MM.1S (cell line): ENCODE measurements around the gene EHBP1L1.
"Not testable (repeated sequence)": the region's sequence is repeated elsewhere in the genome, so short reads cannot be mapped to it uniquely, and the experiment has no call there.

Experiments
- DNase-seq: peaks from one replicate; pipeline ENCODE4 v3.0.0-alpha.2; 2015
- H2AFZ ChIP-seq: fragments of 300-600 bp; sonication (generic); 2 replicates; pipeline ENCODE4 v1.6.0; 2016; ENCODE audit warnings: antibody characterized with exemption, low read length
- H3F3A ChIP-seq: fragments of 300-600 bp; sonication (generic); 2 replicates; pipeline ENCODE4 v1.6.1; 2016; ENCODE audit warnings: mild to moderate bottlenecking, antibody characterized with exemption, low read length, moderate library complexity, mixed read lengths; ENCODE audit not compliant: insufficient read depth
- H3K27ac ChIP-seq: fragments of 300-600 bp; sonication (generic); 2 replicates; pipeline ENCODE4 v1.5.1; 2016; ENCODE audit warnings: mild to moderate bottlenecking, low read length
- H3K27me3 ChIP-seq: fragments of 300-600 bp; sonication (generic); replicated peaks from 2 replicates; pipeline ENCODE4 v1.6.0; 2016; ENCODE audit warnings: low read length; ENCODE audit not compliant: insufficient read depth
- H3K36me3 ChIP-seq: fragments of 300-600 bp; sonication (generic); replicated peaks from 2 replicates; pipeline ENCODE4 v1.6.1; 2016; ENCODE audit warnings: mild to moderate bottlenecking, low read length, mixed read lengths; ENCODE audit not compliant: insufficient read depth
- H3K4me1 ChIP-seq: fragments of 300-600 bp; sonication (generic); 2 replicates; pipeline ENCODE4 v1.6.1; 2016; ENCODE audit warnings: low read length, mixed read lengths
- H3K4me2 ChIP-seq: fragments of 300-600 bp; sonication (generic); 2 replicates; pipeline ENCODE4 v1.6.0; 2016; ENCODE audit warnings: low read depth, low read length
- H3K4me3 ChIP-seq: fragments of 300-600 bp; sonication (generic); 2 replicates; pipeline ENCODE4 v1.5.1; 2016; ENCODE audit warnings: low read length, mixed read lengths
- H3K79me2 ChIP-seq: fragments of 300-600 bp; sonication (generic); 2 replicates; pipeline ENCODE4 v1.6.1; 2016; ENCODE audit warnings: mixed run types, low read length, mixed read lengths
- H3K9ac ChIP-seq: fragments of 300-600 bp; sonication (generic); 2 replicates; pipeline ENCODE4 v1.6.1; 2016; ENCODE audit warnings: low read length, mixed read lengths
- H3K9me2 ChIP-seq: fragments of 300-600 bp; sonication (generic); replicated peaks from 2 replicates; pipeline ENCODE4 v1.6.1; 2016; ENCODE audit warnings: mild to moderate bottlenecking, low read length, mixed read lengths; ENCODE audit not compliant: insufficient read depth
- H3K9me3 ChIP-seq: fragments of 300-600 bp; sonication (generic); replicated peaks from 2 replicates; pipeline ENCODE4 v1.6.1; 2016; ENCODE audit warnings: mild to moderate bottlenecking, low read length, mixed read lengths; ENCODE audit not compliant: insufficient read depth
- H4K20me1 ChIP-seq: fragments of 300-600 bp; sonication (generic); 2 replicates; pipeline ENCODE4 v1.6.1; 2016; ENCODE audit warnings: mild to moderate bottlenecking, low read length, moderate library complexity, mixed read lengths; ENCODE audit not compliant: insufficient read depth
- EZH2 ChIP-seq: fragments of 300-600 bp; sonication (generic); optimal IDR thresholded peaks from 2 replicates; pipeline ENCODE3; 2017; ENCODE audit warnings: low read depth, mild to moderate bottlenecking, antibody characterized with exemption, low read length, mixed read lengths
- EZH2phosphoT487 ChIP-seq: fragments of 300-600 bp; sonication (generic); IDR thresholded peaks from 2 replicates; pipeline ENCODE4 v1.6.1; 2018; ENCODE audit warnings: antibody characterized with exemption, low read length
- TF ChIP-seq, protein P1 (sequence below): fragments of 300-600 bp; sonication (generic); IDR thresholded peaks from 2 replicates; pipeline ENCODE4 v1.5.1; 2016; ENCODE audit warnings: antibody characterized with exemption, low read length, mixed read lengths

EHBP1L1 gene

DNA sequence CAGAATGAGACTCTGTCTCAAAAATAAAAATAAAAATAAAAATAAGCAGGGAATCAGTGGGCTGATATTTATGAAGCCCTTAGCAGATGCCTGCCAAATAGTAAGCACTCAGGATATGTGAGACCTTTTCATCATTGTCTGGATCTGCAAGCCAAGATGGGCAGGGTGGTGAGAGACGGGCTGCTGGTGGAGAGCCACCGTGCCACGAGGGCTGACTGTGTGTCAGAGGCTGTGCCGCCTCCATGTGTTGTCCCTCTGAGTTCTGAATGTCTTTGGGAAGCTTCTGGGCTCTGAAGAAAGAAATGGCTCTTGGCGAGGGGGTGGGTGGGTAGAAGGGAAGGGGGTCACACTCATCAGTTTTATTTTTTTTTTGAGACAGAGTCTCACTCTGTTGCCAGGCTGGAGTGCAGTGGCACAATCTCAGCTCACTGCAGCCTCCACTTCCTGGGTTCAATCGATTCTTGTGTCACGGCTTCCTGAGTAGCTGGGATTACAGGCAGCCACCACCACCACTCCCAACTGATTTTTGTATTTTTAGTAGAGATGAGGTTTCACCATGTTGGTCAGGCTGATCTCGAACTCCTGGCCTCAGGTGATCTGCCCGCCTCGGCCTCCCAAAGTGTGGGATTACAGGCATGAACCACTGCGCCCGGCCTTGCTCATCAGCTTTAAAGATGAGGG, 10.8 kb upstream of the EHBP1L1 start:
- not testable (repeated sequence) for H3K27ac ChIP-seq, DNase-seq, H3K9me3 ChIP-seq, H3K4me3 ChIP-seq, H2AFZ ChIP-seq, H3K9ac ChIP-seq, H3K27me3 ChIP-seq, H3K4me1 ChIP-seq, H3K9me2 ChIP-seq, H4K20me1 ChIP-seq, H3K36me3 ChIP-seq, H3K4me2 ChIP-seq
- Histone ChIP-seq H3K79me2 (peaks cover 24% of the 10 kb centered on the region), H3F3A (peaks cover 13% of the 10 kb centered on the region)

DNA sequence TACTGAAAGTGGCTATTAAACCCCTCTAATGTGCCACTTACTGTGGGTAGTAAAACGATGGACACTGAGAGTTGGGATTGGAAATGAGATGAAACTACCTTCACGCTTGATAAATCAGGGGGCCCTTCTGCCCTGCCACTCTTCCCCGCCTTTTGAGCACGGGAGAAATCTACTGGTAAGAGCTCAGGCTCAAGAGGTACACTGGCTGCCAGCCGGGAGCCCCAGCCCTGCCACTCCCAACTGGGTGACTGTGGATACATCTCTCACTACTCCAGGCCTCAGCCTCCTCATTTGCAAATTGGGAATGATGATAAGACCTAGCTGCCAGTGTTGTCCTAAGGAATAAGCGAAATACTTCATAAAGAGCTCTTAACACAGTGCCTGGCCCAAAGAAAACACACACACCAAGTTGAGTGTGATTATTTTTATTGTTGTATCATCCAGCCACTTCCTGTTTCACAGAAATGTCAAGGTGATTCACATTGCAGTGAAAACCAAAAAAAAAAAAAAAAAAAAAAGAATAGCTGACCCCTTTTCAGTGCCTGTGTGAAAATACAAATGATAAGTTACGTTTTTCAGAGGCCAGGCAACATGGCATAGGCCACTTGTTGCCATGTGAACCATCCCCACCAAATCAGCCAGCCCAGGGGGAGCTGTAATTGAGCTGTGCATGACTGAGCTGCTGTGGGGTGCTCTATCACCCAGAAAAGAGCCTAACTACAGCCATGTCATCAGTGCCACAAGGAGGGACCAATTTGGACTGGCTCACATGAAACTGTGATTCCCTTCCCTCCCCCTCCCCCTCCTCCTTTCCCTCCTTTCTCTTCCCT, 10.0 kb upstream of the EHBP1L1 start:
- no peak overlapping the region for H3K9ac ChIP-seq
- TF ChIP-seq EZH2 (no peak), EZH2phosphoT487 (no peak)
- TF ChIP-seq, protein P1, sequence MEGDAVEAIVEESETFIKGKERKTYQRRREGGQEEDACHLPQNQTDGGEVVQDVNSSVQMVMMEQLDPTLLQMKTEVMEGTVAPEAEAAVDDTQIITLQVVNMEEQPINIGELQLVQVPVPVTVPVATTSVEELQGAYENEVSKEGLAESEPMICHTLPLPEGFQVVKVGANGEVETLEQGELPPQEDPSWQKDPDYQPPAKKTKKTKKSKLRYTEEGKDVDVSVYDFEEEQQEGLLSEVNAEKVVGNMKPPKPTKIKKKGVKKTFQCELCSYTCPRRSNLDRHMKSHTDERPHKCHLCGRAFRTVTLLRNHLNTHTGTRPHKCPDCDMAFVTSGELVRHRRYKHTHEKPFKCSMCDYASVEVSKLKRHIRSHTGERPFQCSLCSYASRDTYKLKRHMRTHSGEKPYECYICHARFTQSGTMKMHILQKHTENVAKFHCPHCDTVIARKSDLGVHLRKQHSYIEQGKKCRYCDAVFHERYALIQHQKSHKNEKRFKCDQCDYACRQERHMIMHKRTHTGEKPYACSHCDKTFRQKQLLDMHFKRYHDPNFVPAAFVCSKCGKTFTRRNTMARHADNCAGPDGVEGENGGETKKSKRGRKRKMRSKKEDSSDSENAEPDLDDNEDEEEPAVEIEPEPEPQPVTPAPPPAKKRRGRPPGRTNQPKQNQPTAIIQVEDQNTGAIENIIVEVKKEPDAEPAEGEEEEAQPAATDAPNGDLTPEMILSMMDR, result no peak
- no peaks in the 10 kb centered on the region for H3K36me3 ChIP-seq
- no peaks in the 10 kb centered on the region for H3K9me3 ChIP-seq
- H3K27me3 ChIP-seq, result no peaks in the 10 kb centered on the region
- peaks cover 4% of the 10 kb centered on the region; the same call in 1 of the 2 replicates for H3K4me1 ChIP-seq
- H3K27ac ChIP-seq, result no peak overlapping the region
- H3K4me2 ChIP-seq, result no peak overlapping the region
- no peak overlapping the region for H3K4me3 ChIP-seq
- H3F3A ChIP-seq, result peaks cover 13% of the 10 kb centered on the region
- H3K9me2 ChIP-seq, result no peaks in the 10 kb centered on the region
- peaks cover 30% of the 10 kb centered on the region for H3K79me2 ChIP-seq
- DNase-seq, result no peak
- no peaks in the 10 kb centered on the region for H4K20me1 ChIP-seq
- no peak overlapping the region for H2AFZ ChIP-seq

DNA sequence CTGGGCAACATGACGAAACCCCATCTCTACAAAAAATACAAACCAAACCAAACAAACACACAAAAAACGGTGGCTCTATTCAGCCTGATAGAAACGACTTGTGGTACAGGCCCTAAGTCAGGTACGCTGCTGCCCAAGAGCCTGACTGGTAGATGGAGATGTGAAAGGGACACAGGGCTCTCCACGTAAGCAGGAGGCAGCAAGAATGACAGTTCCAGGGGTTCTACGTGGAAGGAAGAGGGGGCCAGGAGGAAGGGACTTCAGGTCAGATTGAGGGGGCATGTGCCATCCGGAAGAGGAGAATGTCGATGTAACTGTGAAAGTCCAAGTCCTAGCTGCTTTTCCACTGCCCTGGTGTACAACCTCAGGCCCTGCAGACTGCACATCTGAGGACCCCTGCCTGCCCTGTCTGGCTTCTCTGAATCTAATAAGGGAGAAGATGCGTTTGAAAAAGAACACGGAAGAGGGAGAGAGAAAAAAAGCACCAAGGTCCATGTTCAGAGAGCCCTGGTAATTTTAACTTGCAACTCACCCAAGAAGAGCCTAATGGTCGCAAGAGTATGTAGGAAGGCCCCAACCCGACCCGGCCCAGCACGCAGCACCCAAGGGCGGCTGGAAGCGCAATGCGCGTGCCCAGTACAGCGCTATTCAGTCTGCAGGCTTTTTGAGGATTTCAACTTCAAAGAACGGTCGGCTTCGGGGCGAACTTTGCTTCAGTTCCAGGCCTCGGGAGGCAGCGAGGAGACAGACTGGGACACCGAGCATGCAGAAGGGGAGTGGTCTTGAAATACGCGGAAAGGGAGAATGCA, 6.5 kb upstream of the EHBP1L1 start:
- Histone ChIP-seq H3K9me3 (no peaks in the 10 kb centered on the region), H3K4me1 (peaks cover 23% of the 10 kb centered on the region), H3F3A (peaks cover 40% of the 10 kb centered on the region), H2AFZ (peak overlapping the region; percentile 44), H3K9me2 (no peaks in the 10 kb centered on the region), H3K9ac (peak overlapping the region; percentile 86), H3K4me3 (peak overlapping the region; percentile 98), H3K27me3 (no peaks in the 10 kb centered on the region), H4K20me1 (no peaks in the 10 kb centered on the region), H3K79me2 (peaks cover 55% of the 10 kb centered on the region), H3K4me2 (peak overlapping the region; percentile 93), H3K36me3 (no peaks in the 10 kb centered on the region), H3K27ac (peak overlapping the region; percentile 92)
- DNase-seq, result peak; percentile 16
- TF ChIP-seq, protein P1, result no peak
- no peak for TF ChIP-seq EZH2
- TF ChIP-seq EZH2phosphoT487, result no peak
